K562 (cell line): ENCODE data around the gene MOG. TPM values are rescaled to one million over a fixed set of nuclear protein-coding genes. Genes with fewer than 3 reads are reported as not detected.

Experiments
- ATAC-seq: fragments of 200-7000 bp; cut with Tn5 transposase; 3 replicates; pipeline ENCODE4 v1.9.1; 2020; ENCODE audit warnings: moderate library complexity
- BruUV-seq: library from RNA; stranded (reverse); fragments of 400-500 nt; replicated peaks from 2 replicates; lab custom pipeline; 2021; lab: Mats Ljungman, UMichigan
- CTCF ChIA-PET: fragments of 300-600 bp; formaldehyde crosslinking; extraction: SDS; loops from one replicate; lab custom pipeline; 2021; ENCODE audit warnings: low intra/inter-chr PET ratio; lab: Yijun Ruan, JAX
- POLR2A ChIA-PET: fragments of 300-600, 350-650 bp; sonication (Branson Sonifier 250); formaldehyde crosslinking; extraction: SDS; loops from one replicate; lab custom pipeline; 2021; ENCODE audit warnings: antibody characterized with exemption, inconsistent platforms; lab: Yijun Ruan, JAX
- DNase-seq, 4 experiments: peaks; one replicate each; pipeline versions ENCODE4 v3.0.0 to v3.0.0-alpha.2; 2011 to 2018; ENCODE audit warnings: low spot score in 3 of 4, mixed read lengths in 3 of 4; ENCODE audit errors: extremely low read depth in 1 of 4
- FAIRE-seq: peaks from 2 replicates; lab custom pipeline; 2011; peaks lifted over from hg19 to GRCh38; lab: Jason Lieb, UNC
- H2AFZ ChIP-seq: 2 replicates; pipeline ENCODE4 v1.6.0; 2011; ENCODE audit warnings: low read depth, low read length, control low read depth, inconsistent platforms
- H3K27ac ChIP-seq: fragments of 200-600 bp; 3 replicates; pipeline ENCODE4 v1.8.0; 2011; ENCODE audit warnings: low read depth, mild to moderate bottlenecking, control low read depth, inconsistent platforms, low read length, moderate library complexity, mixed read lengths; ENCODE audit errors: extremely low read depth
- H3K27me3 ChIP-seq, 2 experiments: fragments of 300-600 bp in 1 of 2; 2 replicates in 1 of 2; 3 replicates in 1 of 2; pipeline versions ENCODE4 v1.6.0 to v1.8.0; 2011; ENCODE audit warnings: inconsistent platforms in 2 of 2, low read length in 2 of 2, mild to moderate bottlenecking in 1 of 2, mixed read lengths in 1 of 2, moderate library complexity in 1 of 2; ENCODE audit not compliant: control insufficient read depth in 2 of 2, insufficient read depth in 2 of 2
- H3K36me3 ChIP-seq: fragments of 300-600 bp; 3 replicates; pipeline ENCODE4 v1.8.0; 2011; ENCODE audit warnings: mild to moderate bottlenecking, low read length, inconsistent platforms; ENCODE audit not compliant: control insufficient read depth, insufficient read depth
- H3K4me1 ChIP-seq, 2 experiments: fragments of 200-600 bp in 1 of 2; replicated peaks in 1 of 2; 2 replicates in 1 of 2; 3 replicates in 1 of 2; pipeline versions ENCODE4 v1.5.1 to v1.8.0; 2011; ENCODE audit warnings: inconsistent platforms in 2 of 2, low read length in 2 of 2, mild to moderate bottlenecking in 1 of 2, mixed read lengths in 1 of 2, moderate library complexity in 1 of 2; ENCODE audit not compliant: control insufficient read depth in 2 of 2, insufficient read depth in 2 of 2
- H3K4me2 ChIP-seq: 2 replicates; pipeline ENCODE4 v1.6.1; 2011; ENCODE audit warnings: low read length, control low read depth, inconsistent platforms, mixed read lengths; ENCODE audit not compliant: insufficient read depth
- H3K4me3 ChIP-seq: fragments of 200-600 bp; sonication (generic), shearing (Covaris generic); 2 replicates; pipeline ENCODE4 v1.5.1; 2016; ENCODE audit warnings: control low read depth, inconsistent platforms
- H3K79me2 ChIP-seq: fragments of 200-600 bp; 3 replicates; pipeline ENCODE4 v1.8.0; 2011; ENCODE audit warnings: low read length, inconsistent platforms; ENCODE audit not compliant: control insufficient read depth, insufficient read depth
- H3K9ac ChIP-seq, 2 experiments: 2 replicates each; pipeline versions ENCODE4 v1.6.0 to v1.6.1; 2011; ENCODE audit warnings: low read depth in 2 of 2, low read length in 2 of 2, control low read depth in 1 of 2, inconsistent platforms in 1 of 2, mild to moderate bottlenecking in 1 of 2, mixed read lengths in 1 of 2; ENCODE audit not compliant: insufficient read depth in 1 of 2
- H3K9me1 ChIP-seq: one replicate; pipeline ENCODE4 v1.6.0; 2011; ENCODE audit warnings: inconsistent platforms, mild to moderate bottlenecking, low read length, moderate library complexity; ENCODE audit not compliant: control insufficient read depth, insufficient read depth
- H3K9me3 ChIP-seq: replicated peaks from 2 replicates; pipeline ENCODE4 v1.5.1; 2011; ENCODE audit warnings: low read depth, low read length, inconsistent platforms; ENCODE audit not compliant: control insufficient read depth, insufficient read depth
- H4K20me1 ChIP-seq: replicated peaks from 2 replicates; pipeline ENCODE4 v1.6.1; 2011; ENCODE audit warnings: low read length, inconsistent platforms, mixed read lengths; ENCODE audit not compliant: control insufficient read depth, insufficient read depth
- ETV1 ChIP-seq: fragments of 450-650 bp; conservative IDR thresholded peaks from 2 replicates; pipeline ENCODE4 v1.6.1; 2016; ENCODE audit warnings: missing genetic modification characterization, control low read depth, low read depth, missing compliant biosample characterization
- KDM5B ChIP-seq: fragments of 200-600 bp; sonication (generic); IDR thresholded peaks from 2 replicates; pipeline ENCODE4 v1.6.1; 2012; ENCODE audit warnings: low read depth, mild to moderate bottlenecking, moderate library complexity, low read length, control low read depth, inconsistent platforms; ENCODE audit not compliant: insufficient replicate concordance
- SP1 ChIP-seq: sonication (generic); formaldehyde crosslinking; IDR thresholded peaks from 2 replicates; pipeline ENCODE4 v1.8.1; 2022; ENCODE audit warnings: mild to moderate bottlenecking, missing genetic modification reagents
- TFE3 ChIP-seq: fragments of 450-650 bp; formaldehyde crosslinking; IDR thresholded peaks from 2 replicates; pipeline ENCODE4 v1.4.0; 2020; ENCODE audit warnings: mild to moderate bottlenecking, mixed read lengths
- ZEB2 ChIP-seq: fragments of 450-650 bp; IDR thresholded peaks from 2 replicates; pipeline ENCODE4 v1.6.1; 2016
- ZNF263 ChIP-seq: sonication (generic); formaldehyde crosslinking; IDR thresholded peaks from 2 replicates; pipeline ENCODE4 v1.8.0; 2022; ENCODE audit warnings: mild to moderate bottlenecking, missing genetic modification reagents, borderline replicate concordance
- ZNF696 ChIP-seq: fragments of 250-450 bp; sonication (Bioruptor Pico); conservative IDR thresholded peaks from 2 replicates; pipeline ENCODE4 v1.4.0; 2020; ENCODE audit warnings: mild to moderate bottlenecking, moderate library complexity
- ZZZ3 ChIP-seq: fragments of 450-650 bp; IDR thresholded peaks from 2 replicates; pipeline ENCODE4 v1.6.1; 2016; ENCODE audit warnings: antibody characterized with exemption, mild to moderate bottlenecking, moderate library complexity
- WGBS: fragments of 100-300 bp; shearing (Covaris generic); methylation state at CpG from one replicate; pipeline ENCODE4 v1.1.6; 2016; ENCODE audit warnings: low coverage, mixed read lengths; ENCODE audit not compliant: insufficient coverage; ENCODE audit errors: missing lambda C conversion rate; 5-methylcytosine and 5-hydroxymethylcytosine counted together
- in situ Hi-C: fragments of 300-500 bp; cut with MboI; formaldehyde crosslinking; loops from 4 replicates; pipeline ENCODE4 v1.15.0; 2018; ENCODE audit warnings: inconsistent platforms, mixed read lengths
- intact Hi-C: fragments of 100-400 bp; cut with micrococcal nuclease; formaldehyde crosslinking; loops from 2 replicates; pipeline ENCODE4 v1.14.2; 2022
- polyA plus RNA-seq, 8 experiments: library from polyadenylated mRNA; depleted of rRNA in 4 of 8; stranded (reverse) in 5 of 8; unstranded in 3 of 8; fragments of >200 nt; fragmentation: Nextera tagmentation in 2 of 8; fragmentation: Illumina TruSeq in 1 of 8; extraction: Ambion mirVana in 2 of 8; extraction: Trizol in 1 of 8; gene quantifications; 2 replicates each; pipeline versions ENCODE4 v1.2.1 to v1.2.3, GENCODE V29; 2011 to 2014; ENCODE audit warnings: inconsistent platforms in 1 of 8, missing spikeins in 1 of 8
- total RNA-seq, 7 experiments: library from RNA; depleted of rRNA in 6 of 7; stranded (reverse); fragments of >200 nt in 6 of 7; fragmentation: Illumina TruSeq in 2 of 7; extraction: Trizol in 2 of 7; gene quantifications; 2 replicates each; pipeline versions ENCODE4 v1.2.1 to v1.2.3, GENCODE V29; 2011 to 2021; ENCODE audit warnings: low replicate concordance in 1 of 7
- TF ChIP-seq, protein P1 (sequence below): sonication (generic); formaldehyde crosslinking; IDR thresholded peaks from 2 replicates; pipeline ENCODE4 v1.5.0; 2020; ENCODE audit warnings: missing genetic modification reagents
- TF ChIP-seq, protein P2 (sequence below): sonication (generic); IDR thresholded peaks from 2 replicates; pipeline ENCODE4 v1.6.1; 2016

The MOG gene
- total and polyA plus RNA-seq, 9 of the 15 experiments (the other 6 are each of a cell fraction or from before 2014, with no cell fraction given): not detected

DNA sequence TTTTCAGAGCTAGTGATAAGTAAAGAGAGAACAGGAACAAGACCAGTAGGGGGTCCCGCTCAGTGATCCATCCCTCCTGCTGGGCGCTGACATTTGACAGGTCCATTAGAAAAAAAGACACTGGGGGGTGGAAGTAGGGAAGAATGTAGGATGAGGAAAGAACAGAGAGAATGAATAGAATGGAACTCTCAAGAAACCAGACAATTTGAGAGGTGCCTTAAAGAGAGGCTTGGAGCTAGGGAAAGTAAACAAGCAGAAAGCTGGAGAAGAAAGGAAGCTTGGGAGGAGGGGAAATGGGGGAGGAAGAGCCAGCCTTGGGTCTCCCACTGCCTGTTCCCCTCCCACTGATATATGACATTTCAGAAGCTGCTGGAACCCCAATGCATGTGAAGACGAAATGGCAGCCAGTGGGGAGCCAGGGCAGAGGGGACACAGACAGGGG lies 32.4 kb upstream of the MOG start:
- peak overlapping the region in 1 of 2 experiments; percentile 62; a peak in 1 of 4 replicates for H3K9ac ChIP-seq
- FAIRE-seq (peak; percentile 63), ATAC-seq (no peak), DNase-seq (peak in 2 of 4 experiments; percentile 34 to 38)
- 0 out of 3 replicates have a peak overlapping the region, but pooled peaks have one; percentile 1 for H3K27ac ChIP-seq
- no peaks in the 10 kb centered on the region for H3K9me3 ChIP-seq
- no TSS peak for BruUV-seq
- H3K36me3 ChIP-seq: peaks cover 52% of the 10 kb centered on the region
- TF ChIP-seq SP1 (CRISPR knock-in tag) (no peak), KDM5B (no peak), ZZZ3 (no peak), ZNF263 (CRISPR knock-in tag) (no peak)
- intact Hi-C loops (no loop called here), in situ Hi-C loops (no loop called here)
- H3K4me3 ChIP-seq: no peak overlapping the region
- no peak overlapping the region for H2AFZ ChIP-seq
- no peaks in the 10 kb centered on the region for H3K9me1 ChIP-seq
- H3K79me2 ChIP-seq: peaks cover 42% of the 10 kb centered on the region
- H3K4me2 ChIP-seq: peak overlapping the region; percentile 24; the same call in 1 of the 2 replicates
- H3K4me1 ChIP-seq: peaks cover 37% of the 10 kb centered on the region in 2 experiments
- CTCF ChIA-PET: no interaction called here
- WGBS: 19% methylated on average over 3 of the region's 3 CpGs
- POLR2A ChIA-PET: interaction anchor here (0.7 to 1.0 kb wide), 4 partner anchors 8 to 699 kb away, joined by 3 to 4 read pairs (median 3); partner anchors contain the start of gene GABBR1
- H4K20me1 ChIP-seq: no peaks in the 10 kb centered on the region
- H3K27me3 ChIP-seq: no peaks in the 10 kb centered on the region

DNA sequence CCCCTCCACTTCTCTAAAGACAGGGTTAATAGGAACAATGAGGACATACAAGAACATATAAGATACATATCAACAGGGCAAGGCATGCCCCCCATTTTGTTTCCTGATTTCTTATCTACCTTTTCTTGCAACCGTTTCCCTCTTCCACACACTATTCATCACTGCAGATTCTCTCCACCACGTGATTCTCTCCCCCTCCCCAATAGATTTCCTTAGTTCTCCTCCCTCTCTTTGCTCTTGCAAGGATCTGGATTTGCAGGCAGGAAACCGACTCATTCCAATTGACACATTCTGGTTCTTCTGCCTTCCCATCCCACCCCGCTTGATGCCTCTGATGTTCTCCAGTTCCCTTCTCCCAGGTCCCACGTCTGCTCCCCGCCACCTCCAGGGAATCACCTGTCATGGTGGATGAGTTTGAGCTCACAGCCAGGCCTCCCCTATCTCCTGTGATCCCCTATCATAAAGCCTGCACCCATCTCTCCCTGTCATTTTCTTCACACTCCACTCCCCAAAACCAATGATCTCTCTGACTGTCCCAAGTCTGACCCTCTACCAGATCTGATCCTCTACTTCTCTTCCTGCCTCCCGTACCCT lies 31.5 kb upstream of the MOG start:
- ATAC-seq (no peak), FAIRE-seq (peak; percentile 15), DNase-seq (peak in 3 of 4 experiments; percentile 6 to 52 (median 46))
- intact Hi-C loops (no loop called here), in situ Hi-C loops (no loop called here)
- no TSS peak for BruUV-seq
- peaks cover 51% of the 10 kb centered on the region for H3K79me2 ChIP-seq
- H3K9ac ChIP-seq: peak overlapping the region; percentile 0 to 28; a peak in 1 of 4 replicates
- H3K27ac ChIP-seq: no peak overlapping the region
- no peak overlapping the region for H2AFZ ChIP-seq
- POLR2A ChIA-PET: interaction anchor here (0.5 to 0.8 kb wide), 2 partner anchors 22 to 413 kb away, joined by 3 read pairs; no protein-coding TSS in a partner anchor
- CTCF ChIA-PET: no interaction called here
- peaks cover 43 to 44% of the 10 kb centered on the region in 2 experiments for H3K4me1 ChIP-seq
- 35% methylated on average over 7 of the region's 7 CpGs for WGBS
- H3K4me3 ChIP-seq: no peak overlapping the region
- H4K20me1 ChIP-seq: no peaks in the 10 kb centered on the region
- peak overlapping the region; percentile 24 for H3K4me2 ChIP-seq
- no peaks in the 10 kb centered on the region for H3K9me3 ChIP-seq
- H3K9me1 ChIP-seq: no peaks in the 10 kb centered on the region
- H3K27me3 ChIP-seq: no peaks in the 10 kb centered on the region
- peaks cover 46% of the 10 kb centered on the region for H3K36me3 ChIP-seq
- TF ChIP-seq TFE3 (CRISPR knock-in tag) (peak; percentile 39; the same call in 1 of the 2 replicates), ZEB2 (peak; percentile 20; the same call in 1 of the 2 replicates), ETV1 (tag) (no peak), ZNF696 (CRISPR knock-in tag) (no peak)
- TF ChIP-seq, protein P1, sequence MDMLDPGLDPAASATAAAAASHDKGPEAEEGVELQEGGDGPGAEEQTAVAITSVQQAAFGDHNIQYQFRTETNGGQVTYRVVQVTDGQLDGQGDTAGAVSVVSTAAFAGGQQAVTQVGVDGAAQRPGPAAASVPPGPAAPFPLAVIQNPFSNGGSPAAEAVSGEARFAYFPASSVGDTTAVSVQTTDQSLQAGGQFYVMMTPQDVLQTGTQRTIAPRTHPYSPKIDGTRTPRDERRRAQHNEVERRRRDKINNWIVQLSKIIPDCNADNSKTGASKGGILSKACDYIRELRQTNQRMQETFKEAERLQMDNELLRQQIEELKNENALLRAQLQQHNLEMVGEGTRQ: 0 out of 2 replicates have a peak, but pooled peaks have one; percentile 40
- TF ChIP-seq, protein P2, sequence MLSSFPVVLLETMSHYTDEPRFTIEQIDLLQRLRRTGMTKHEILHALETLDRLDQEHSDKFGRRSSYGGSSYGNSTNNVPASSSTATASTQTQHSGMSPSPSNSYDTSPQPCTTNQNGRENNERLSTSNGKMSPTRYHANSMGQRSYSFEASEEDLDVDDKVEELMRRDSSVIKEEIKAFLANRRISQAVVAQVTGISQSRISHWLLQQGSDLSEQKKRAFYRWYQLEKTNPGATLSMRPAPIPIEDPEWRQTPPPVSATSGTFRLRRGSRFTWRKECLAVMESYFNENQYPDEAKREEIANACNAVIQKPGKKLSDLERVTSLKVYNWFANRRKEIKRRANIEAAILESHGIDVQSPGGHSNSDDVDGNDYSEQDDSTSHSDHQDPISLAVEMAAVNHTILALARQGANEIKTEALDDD: no peak
